ENCODE results near the gene SLC9A3.
A peak's percentile ranks its signal among the peaks of the same experiment; 100 is the strongest.

SLC9A3 gene

DNA sequence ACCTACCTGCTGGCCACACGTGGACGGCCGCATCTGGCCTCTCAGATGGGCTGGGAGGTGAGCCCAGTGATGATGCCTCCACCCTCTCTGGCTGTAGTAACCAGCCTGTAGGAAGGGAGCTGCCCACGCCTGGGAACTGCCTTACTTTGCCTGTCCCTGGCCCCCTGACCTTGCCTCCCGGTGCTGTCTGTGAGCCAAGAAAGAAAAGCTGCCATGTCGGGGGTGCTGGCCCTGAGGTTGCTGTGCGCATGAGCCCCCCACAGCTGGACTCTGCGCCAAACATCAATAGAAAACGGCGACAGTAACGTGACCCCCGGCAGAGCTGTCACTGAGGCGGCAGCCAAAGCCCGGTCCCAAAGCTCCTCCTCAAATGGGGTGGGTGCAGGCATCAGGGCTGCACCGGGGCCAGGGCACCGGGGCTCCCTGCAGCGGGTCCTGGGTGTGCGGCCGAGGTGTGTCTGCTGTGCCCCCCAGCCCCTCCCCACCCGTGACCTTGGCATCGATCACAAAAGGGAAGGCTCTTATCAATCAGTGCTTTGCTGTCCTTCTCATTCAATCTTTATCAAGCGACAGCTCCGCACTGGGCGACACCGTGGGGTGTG is 15.3 kb upstream of the SLC9A3 start:
- no peaks in the 10 kb centered on the region for H3K4me1 ChIP-seq (ENCODE audit: insufficient read depth, poor library complexity, severe bottlenecking)
- H3K27ac ChIP-seq (ENCODE audit: poor library complexity, severe bottlenecking): no peak overlapping the region
- H3K4me3 ChIP-seq (ENCODE audit: severe bottlenecking): no peak overlapping the region
- H3K27me3 ChIP-seq (ENCODE audit: insufficient read depth, poor library complexity, severe bottlenecking): peaks cover 33% of the 10 kb centered on the region
- DNase-seq (ENCODE audit: low spot score): peak; percentile 57
- TF ChIP-seq, protein P1, sequence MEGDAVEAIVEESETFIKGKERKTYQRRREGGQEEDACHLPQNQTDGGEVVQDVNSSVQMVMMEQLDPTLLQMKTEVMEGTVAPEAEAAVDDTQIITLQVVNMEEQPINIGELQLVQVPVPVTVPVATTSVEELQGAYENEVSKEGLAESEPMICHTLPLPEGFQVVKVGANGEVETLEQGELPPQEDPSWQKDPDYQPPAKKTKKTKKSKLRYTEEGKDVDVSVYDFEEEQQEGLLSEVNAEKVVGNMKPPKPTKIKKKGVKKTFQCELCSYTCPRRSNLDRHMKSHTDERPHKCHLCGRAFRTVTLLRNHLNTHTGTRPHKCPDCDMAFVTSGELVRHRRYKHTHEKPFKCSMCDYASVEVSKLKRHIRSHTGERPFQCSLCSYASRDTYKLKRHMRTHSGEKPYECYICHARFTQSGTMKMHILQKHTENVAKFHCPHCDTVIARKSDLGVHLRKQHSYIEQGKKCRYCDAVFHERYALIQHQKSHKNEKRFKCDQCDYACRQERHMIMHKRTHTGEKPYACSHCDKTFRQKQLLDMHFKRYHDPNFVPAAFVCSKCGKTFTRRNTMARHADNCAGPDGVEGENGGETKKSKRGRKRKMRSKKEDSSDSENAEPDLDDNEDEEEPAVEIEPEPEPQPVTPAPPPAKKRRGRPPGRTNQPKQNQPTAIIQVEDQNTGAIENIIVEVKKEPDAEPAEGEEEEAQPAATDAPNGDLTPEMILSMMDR (IDR thresholded peaks at IDR 0.05; ENCODE audit: poor library complexity, severe bottlenecking): no peak
- H3K36me3 ChIP-seq (ENCODE audit: low read depth): no peaks in the 10 kb centered on the region
- peak; percentile 22; the same call in 2 of the 3 replicates for ATAC-seq (ENCODE audit: low read depth)
- no peaks in the 10 kb centered on the region for H3K9me3 ChIP-seq (ENCODE audit: severe bottlenecking)

DNA sequence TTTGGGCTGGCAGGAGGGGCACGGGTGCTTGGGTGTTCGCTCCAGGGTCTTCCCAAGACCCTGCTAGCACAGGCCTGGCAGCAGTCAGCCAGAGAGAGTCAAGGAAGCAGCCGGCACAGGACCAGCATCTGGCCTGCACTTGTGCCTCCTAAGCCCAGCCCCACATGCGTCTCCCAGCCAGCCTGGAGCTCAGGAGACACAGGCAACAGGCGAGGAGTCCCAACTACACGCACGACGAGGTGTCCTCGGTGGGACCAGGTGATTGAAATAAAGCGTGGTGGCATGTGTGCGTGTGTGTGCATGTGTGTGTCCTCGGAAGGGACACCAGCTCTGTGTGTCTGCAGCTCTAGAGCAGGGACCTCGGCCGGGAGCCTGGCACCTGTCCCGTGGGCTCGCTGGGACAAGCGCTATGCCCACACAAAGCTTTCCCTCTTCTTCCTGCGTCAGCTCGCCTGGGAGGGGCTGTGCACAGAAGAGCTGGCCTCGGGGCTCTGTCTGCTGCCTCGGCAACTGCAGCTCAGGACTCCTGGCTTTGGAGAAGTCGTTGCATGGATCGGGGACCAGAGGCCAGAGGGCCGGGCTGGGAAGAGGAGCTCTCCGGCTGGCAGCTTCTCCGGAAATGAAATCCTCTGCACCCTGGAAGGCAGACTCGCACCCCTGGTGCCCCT is 14.7 kb upstream of the SLC9A3 start:
- Histone ChIP-seq H3K9me3 (ENCODE audit: severe bottlenecking) (no peaks in the 10 kb centered on the region), H3K4me3 (ENCODE audit: severe bottlenecking) (no peak overlapping the region), H3K4me1 (ENCODE audit: insufficient read depth, poor library complexity, severe bottlenecking) (no peaks in the 10 kb centered on the region), H3K36me3 (ENCODE audit: low read depth) (no peaks in the 10 kb centered on the region), H3K27ac (ENCODE audit: poor library complexity, severe bottlenecking) (no peak overlapping the region), H3K27me3 (ENCODE audit: insufficient read depth, poor library complexity, severe bottlenecking) (peaks cover 35% of the 10 kb centered on the region)
- ATAC-seq (ENCODE audit: low read depth) (peak; percentile 13; the same call in 2 of the 3 replicates), DNase-seq (ENCODE audit: low spot score) (peak; percentile 65)
- TF ChIP-seq, protein P1 (IDR thresholded peaks at IDR 0.05; ENCODE audit: poor library complexity, severe bottlenecking): no peak

DNA sequence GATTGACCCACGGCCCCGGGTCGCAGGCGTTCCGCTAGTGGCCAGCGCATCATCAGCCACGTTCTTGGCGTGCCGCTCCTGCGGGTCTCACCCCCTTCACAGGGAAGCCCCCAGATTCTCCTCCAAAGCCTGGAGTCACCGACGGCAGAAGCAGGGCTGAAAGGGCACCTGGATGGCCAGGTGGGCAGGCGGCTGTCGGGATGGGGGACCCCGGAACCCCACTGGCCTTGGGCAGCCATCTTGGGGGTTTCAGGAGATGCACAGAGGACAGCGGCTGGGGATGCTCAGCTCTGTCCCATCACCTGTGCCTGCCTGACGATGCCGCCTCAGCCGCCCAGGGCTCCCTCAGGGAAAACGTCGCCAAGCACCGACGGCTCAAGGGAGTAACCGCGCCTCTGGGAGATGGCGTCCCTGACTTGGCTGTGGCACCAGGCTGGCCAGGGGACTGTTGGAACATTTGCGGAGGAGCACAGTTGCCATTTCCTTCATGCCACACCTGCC is 14.1 kb upstream of the SLC9A3 start:
- H3K36me3 ChIP-seq (ENCODE audit: low read depth): no peaks in the 10 kb centered on the region
- no peak overlapping the region for H3K27ac ChIP-seq (ENCODE audit: poor library complexity, severe bottlenecking)
- TF ChIP-seq, protein P1 (IDR thresholded peaks at IDR 0.05; ENCODE audit: poor library complexity, severe bottlenecking): no peak
- H3K4me1 ChIP-seq (ENCODE audit: insufficient read depth, poor library complexity, severe bottlenecking): no peaks in the 10 kb centered on the region
- no peaks in the 10 kb centered on the region for H3K9me3 ChIP-seq (ENCODE audit: severe bottlenecking)
- H3K4me3 ChIP-seq (ENCODE audit: severe bottlenecking): no peak overlapping the region
- no peak for ATAC-seq (ENCODE audit: low read depth)
- peak; percentile 67 for DNase-seq (ENCODE audit: low spot score)
- H3K27me3 ChIP-seq (ENCODE audit: insufficient read depth, poor library complexity, severe bottlenecking): peaks cover 41% of the 10 kb centered on the region

DNA sequence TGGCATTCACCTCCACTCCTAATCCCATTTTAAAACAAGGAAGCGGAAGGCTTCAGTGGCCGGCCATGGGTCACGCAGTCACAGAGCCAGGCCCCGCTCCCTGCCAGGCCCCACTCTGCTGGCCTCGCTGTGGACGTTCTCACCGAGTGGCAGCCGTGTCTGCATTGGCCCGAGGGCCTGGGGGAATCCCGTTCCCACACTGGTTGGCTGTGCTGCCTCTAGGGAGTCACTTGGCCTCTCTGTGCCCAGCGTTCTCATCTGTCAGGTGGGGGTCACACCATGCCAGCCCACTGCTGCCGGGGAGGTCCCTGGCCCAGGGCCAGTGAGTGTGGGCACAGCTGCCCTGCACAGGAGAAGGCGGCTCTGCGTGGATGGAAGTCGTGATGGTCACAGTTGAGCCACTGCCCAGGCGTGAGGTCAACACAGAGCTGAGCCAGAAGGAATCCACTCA is 13.4 kb upstream of the SLC9A3 start:
- Histone ChIP-seq H3K27me3 (ENCODE audit: insufficient read depth, poor library complexity, severe bottlenecking) (peaks cover 47% of the 10 kb centered on the region), H3K36me3 (ENCODE audit: low read depth) (no peaks in the 10 kb centered on the region), H3K9me3 (ENCODE audit: severe bottlenecking) (no peaks in the 10 kb centered on the region), H3K27ac (ENCODE audit: poor library complexity, severe bottlenecking) (no peak overlapping the region), H3K4me3 (ENCODE audit: severe bottlenecking) (no peak overlapping the region), H3K4me1 (ENCODE audit: insufficient read depth, poor library complexity, severe bottlenecking) (no peaks in the 10 kb centered on the region)
- TF ChIP-seq, protein P1 (IDR thresholded peaks at IDR 0.05; ENCODE audit: poor library complexity, severe bottlenecking): no peak
- DNase-seq (ENCODE audit: low spot score) (peak; percentile 64), ATAC-seq (ENCODE audit: low read depth) (no peak)

DNA sequence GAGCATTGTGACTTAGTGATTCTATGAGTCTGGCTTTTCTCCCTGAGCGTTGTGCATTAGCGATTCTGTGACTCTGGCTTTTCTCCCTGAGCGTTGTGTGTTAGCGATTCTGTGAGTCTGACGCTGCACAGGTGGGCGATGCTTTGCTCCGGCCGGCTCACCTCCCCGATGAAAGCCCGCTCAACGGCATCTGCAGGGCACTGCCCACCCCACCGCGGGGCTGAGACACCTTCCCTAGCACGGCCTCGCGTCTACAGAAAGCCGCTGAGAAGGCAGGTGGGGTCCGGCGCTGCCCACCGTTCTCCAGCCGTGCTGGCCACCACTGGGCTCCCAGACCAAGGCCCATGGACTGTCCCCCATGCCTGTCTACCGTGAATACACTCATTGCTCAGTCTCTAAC is 12.8 kb upstream of the SLC9A3 start:
- Histone ChIP-seq H3K4me1 (ENCODE audit: insufficient read depth, poor library complexity, severe bottlenecking) (no peaks in the 10 kb centered on the region), H3K27ac (ENCODE audit: poor library complexity, severe bottlenecking) (no peak overlapping the region), H3K9me3 (ENCODE audit: severe bottlenecking) (no peaks in the 10 kb centered on the region), H3K4me3 (ENCODE audit: severe bottlenecking) (no peak overlapping the region), H3K36me3 (ENCODE audit: low read depth) (no peaks in the 10 kb centered on the region), H3K27me3 (ENCODE audit: insufficient read depth, poor library complexity, severe bottlenecking) (peaks cover 50% of the 10 kb centered on the region)
- no peak for ATAC-seq (ENCODE audit: low read depth)
- DNase-seq (ENCODE audit: low spot score): peak; percentile 63
- TF ChIP-seq, protein P1 (IDR thresholded peaks at IDR 0.05; ENCODE audit: poor library complexity, severe bottlenecking): no peak
